ENCODE results near the gene MAX. TPM values are rescaled to one million over a fixed set of nuclear protein-coding genes. Genes with fewer than 3 reads are reported as not detected.

Gene MAX
- total and polyA plus RNA-seq, 2 of the 8 experiments (the other 6 are each of a cell fraction or from before 2014, with no cell fraction given), result 36.9 to 65.1 TPM

DNA sequence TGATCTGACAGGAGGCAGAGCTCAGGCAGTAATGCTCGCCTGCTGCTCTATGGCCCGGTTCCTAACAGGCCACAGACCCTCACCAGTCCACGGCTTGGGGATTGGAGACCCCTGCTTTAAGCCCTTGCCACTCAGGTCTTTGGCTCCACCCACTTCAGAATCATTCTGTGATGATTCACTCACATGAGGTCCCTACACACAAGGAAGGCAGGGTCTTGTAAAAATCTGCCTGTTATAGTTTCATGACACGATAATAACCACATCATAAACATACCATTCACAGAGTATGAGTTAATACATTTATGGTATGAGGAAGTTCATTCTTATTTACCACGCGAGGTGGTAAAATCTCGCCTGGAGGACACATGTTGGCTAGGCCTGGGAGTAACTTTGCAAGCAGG, 29.0 kb upstream of the MAX start:
- Histone ChIP-seq H2BK5ac (ENCODE audit: low read depth, low read length) (no peak overlapping the region), H3K79me2 (ENCODE audit: control insufficient read depth in 1 of 2, insufficient read depth in 2 of 2, low read length in 2 of 2) (no peaks in the 10 kb centered on the region), H3K4me2 (ENCODE audit: insufficient read depth in 1 of 2, low read depth in 2 of 2, low read length in 2 of 2) (no peak overlapping the region), H2BK120ac (replicated peaks; ENCODE audit: low read depth, low read length) (no peak overlapping the region), H3K56ac (replicated peaks; ENCODE audit: insufficient read length, low read depth, low read length) (no peak overlapping the region), H4K91ac (replicated peaks; ENCODE audit: insufficient read length, low read length) (no peak overlapping the region), H2BK15ac (ENCODE audit: low read length) (no peak overlapping the region), H4K20me1 (replicated peaks in 1 of 2; ENCODE audit: control insufficient read depth in 1 of 2, insufficient read depth in 2 of 2, low read length in 2 of 2) (no peaks in the 10 kb centered on the region), H3K9ac (replicated peaks in 1 of 4; ENCODE audit: extremely low read depth in 1 of 4, low read depth in 3 of 4, low read length in 3 of 4) (no peak overlapping the region), H3K4ac (replicated peaks; ENCODE audit: insufficient read length, low read depth, low read length) (no peak overlapping the region), H3K23me2 (ENCODE audit: low read depth, low read length) (no peaks in the 10 kb centered on the region), H4K8ac (ENCODE audit: extremely low read depth, insufficient read depth, low read length) (no peak overlapping the region), H3K23ac (ENCODE audit: insufficient read length) (no peak overlapping the region), H2BK12ac (ENCODE audit: low read depth, low read length) (no peak overlapping the region), H3K4me1 (replicated peaks in 1 of 4; ENCODE audit: control insufficient read depth in 3 of 4, insufficient read depth in 4 of 4, low read length in 3 of 4) (no peaks in the 10 kb centered on the region), H2AK5ac (ENCODE audit: low read depth, low read length) (no peak overlapping the region), H3K27ac (ENCODE audit: low read depth, low read length) (no peak overlapping the region), H2AFZ (ENCODE audit: low read length) (no peak overlapping the region), H3K18ac (ENCODE audit: extremely low read depth, low read length) (no peak overlapping the region), H2BK20ac (ENCODE audit: low read length) (no peak overlapping the region), H3K27me3 (replicated peaks in 1 of 4; ENCODE audit: control insufficient read depth in 3 of 4, extremely low read depth in 1 of 4, insufficient read depth in 3 of 4, low read length in 3 of 4) (no peaks in the 10 kb centered on the region), H3K79me1 (ENCODE audit: low read depth, low read length) (no peaks in the 10 kb centered on the region), H3K36me3 (ENCODE audit: control insufficient read depth in 2 of 4, insufficient read depth in 4 of 4, low read length in 3 of 4) (no peaks in the 10 kb centered on the region), H3K4me3 (ENCODE audit: extremely low read depth in 1 of 4, insufficient read depth in 2 of 4, low read depth in 3 of 4, low read length in 4 of 4) (no peak overlapping the region), H3K9me3 (ENCODE audit: insufficient read depth in 2 of 2, low read depth in 1 of 2, low read length in 1 of 2) (no peaks in the 10 kb centered on the region), H4K5ac (ENCODE audit: insufficient read length, low read depth, low read length) (no peak overlapping the region), H3K14ac (ENCODE audit: insufficient read length) (no peak overlapping the region)
- FAIRE-seq (no peak), DNase-seq (ENCODE audit: low read depth in 1 of 2, low spot score in 2 of 2) (no peak)
- CTCF ChIA-PET (ENCODE audit: partially characterized antibody), result no interaction called here
- WGBS, 2 experiments (ENCODE audit: extremely low coverage in 1 of 2, insufficient coverage in 1 of 2, insufficient read length in 1 of 2, insufficient replicate concordance in 2 of 2, low coverage in 1 of 2, low lambda C conversion rate in 2 of 2, missing lambda C conversion rate in 1 of 2), result 88% methylated on average over 7 of the region's 7 CpGs; no CpG with 5 or more reads in 1 of the 2 experiments
- POLR2A ChIA-PET (ENCODE audit: partially characterized antibody), result no interaction called here
- TF ChIP-seq KDM5A (IDR thresholded peaks at IDR 0.05; ENCODE audit: low read length) (no peak), JUN (IDR thresholded peaks at IDR 0.05; ENCODE audit: low read depth, low read length) (no peak), POLR2A (IDR thresholded peaks at IDR 0.05; ENCODE audit: control extremely low read depth in 1 of 2, low read depth in 2 of 2, low read length in 2 of 2) (no peak), CHD2 (IDR thresholded peaks at IDR 0.05; ENCODE audit: low read length) (no peak), SIRT6 (IDR thresholded peaks at IDR 0.05; ENCODE audit: low read length) (no peak), SRF (IDR thresholded peaks at IDR 0.05; ENCODE audit: low read depth, low read length) (no peak), SAP30 (IDR thresholded peaks at IDR 0.05; ENCODE audit: insufficient read depth, insufficient replicate concordance, low read length) (no peak), TAF7 (optimal IDR thresholded peaks at IDR 0.05; ENCODE audit: borderline replicate concordance, low read depth, low read length) (no peak), ATF2 (IDR thresholded peaks at IDR 0.05; ENCODE audit: low read length) (no peak), TBP (IDR thresholded peaks at IDR 0.05; ENCODE audit: low read depth, low read length) (no peak), TEAD4 (IDR thresholded peaks at IDR 0.05; ENCODE audit: low read depth, low read length) (no peak)
- TF ChIP-seq, protein P1, sequence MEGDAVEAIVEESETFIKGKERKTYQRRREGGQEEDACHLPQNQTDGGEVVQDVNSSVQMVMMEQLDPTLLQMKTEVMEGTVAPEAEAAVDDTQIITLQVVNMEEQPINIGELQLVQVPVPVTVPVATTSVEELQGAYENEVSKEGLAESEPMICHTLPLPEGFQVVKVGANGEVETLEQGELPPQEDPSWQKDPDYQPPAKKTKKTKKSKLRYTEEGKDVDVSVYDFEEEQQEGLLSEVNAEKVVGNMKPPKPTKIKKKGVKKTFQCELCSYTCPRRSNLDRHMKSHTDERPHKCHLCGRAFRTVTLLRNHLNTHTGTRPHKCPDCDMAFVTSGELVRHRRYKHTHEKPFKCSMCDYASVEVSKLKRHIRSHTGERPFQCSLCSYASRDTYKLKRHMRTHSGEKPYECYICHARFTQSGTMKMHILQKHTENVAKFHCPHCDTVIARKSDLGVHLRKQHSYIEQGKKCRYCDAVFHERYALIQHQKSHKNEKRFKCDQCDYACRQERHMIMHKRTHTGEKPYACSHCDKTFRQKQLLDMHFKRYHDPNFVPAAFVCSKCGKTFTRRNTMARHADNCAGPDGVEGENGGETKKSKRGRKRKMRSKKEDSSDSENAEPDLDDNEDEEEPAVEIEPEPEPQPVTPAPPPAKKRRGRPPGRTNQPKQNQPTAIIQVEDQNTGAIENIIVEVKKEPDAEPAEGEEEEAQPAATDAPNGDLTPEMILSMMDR (IDR thresholded peaks at IDR 0.05; ENCODE audit: control extremely low read depth in 1 of 3, insufficient read depth in 1 of 3, low read depth in 1 of 3, low read length in 3 of 3), result no peak
